DND-41 (cell line): ENCODE data around the gene EMILIN1.

ENCODE experiments used
- ATAC-seq: fragments of 200-7000 bp; cut with Tn5 transposase; 3 replicates; pipeline ENCODE4 v1.9.1; 2021; ENCODE audit warnings: low read depth; ENCODE audit not compliant: insufficient read depth
- DNase-seq: peaks from one replicate; pipeline ENCODE4 v3.0.0-alpha.2; 2020
- H2AFZ ChIP-seq: 2 replicates; pipeline ENCODE4 v1.6.0; 2012; ENCODE audit warnings: low read depth, low read length
- H3K27ac ChIP-seq: 2 replicates; pipeline ENCODE4 v1.5.1; 2012; ENCODE audit warnings: low read length, inconsistent platforms
- H3K27me3 ChIP-seq: fragments of 200-600 bp; sonication (generic); 2 replicates; pipeline ENCODE4 v1.6.0; 2012; ENCODE audit warnings: low read length, mild to moderate bottlenecking, inconsistent platforms; ENCODE audit not compliant: insufficient read depth, poor library complexity
- H3K36me3 ChIP-seq: 2 replicates; pipeline ENCODE4 v1.5.1; 2012; ENCODE audit warnings: low read length, inconsistent platforms; ENCODE audit not compliant: insufficient read depth
- H3K4me1 ChIP-seq: 2 replicates; pipeline ENCODE4 v1.5.1; 2012; ENCODE audit warnings: mild to moderate bottlenecking, low read length; ENCODE audit not compliant: insufficient read depth
- H3K4me2 ChIP-seq: 2 replicates; pipeline ENCODE4 v1.6.0; 2012; ENCODE audit warnings: mild to moderate bottlenecking, moderate library complexity, low read length, inconsistent platforms; ENCODE audit not compliant: insufficient read depth
- H3K4me3 ChIP-seq, 2 experiments: fragments of 200-600 bp in 1 of 2; shearing (Covaris generic) in 1 of 2; 2 replicates each; pipeline ENCODE4 v1.5.1; 2012 to 2016; ENCODE audit warnings: inconsistent platforms in 2 of 2, low read length in 2 of 2, mild to moderate bottlenecking in 2 of 2, low read depth in 1 of 2, moderate library complexity in 1 of 2
- H3K79me2 ChIP-seq: 2 replicates; pipeline ENCODE4 v1.6.0; 2012; ENCODE audit warnings: low read length, inconsistent platforms; ENCODE audit not compliant: insufficient read depth
- H3K9ac ChIP-seq: 2 replicates; pipeline ENCODE4 v1.6.0; 2012; ENCODE audit warnings: low read depth, mild to moderate bottlenecking, inconsistent platforms, low read length, moderate library complexity
- H3K9me3 ChIP-seq: 2 replicates; pipeline ENCODE4 v1.5.1; 2012; ENCODE audit warnings: low read length, moderate library complexity, mild to moderate bottlenecking, inconsistent platforms; ENCODE audit not compliant: insufficient read depth, severe bottlenecking
- H4K20me1 ChIP-seq: 2 replicates; pipeline ENCODE4 v1.6.0; 2012; ENCODE audit warnings: low read length; ENCODE audit not compliant: insufficient read depth
- EZH2 ChIP-seq: IDR thresholded peaks from 3 replicates; pipeline ENCODE4 v1.6.1; 2012; ENCODE audit warnings: borderline replicate concordance, low read depth, mild to moderate bottlenecking, moderate library complexity, low read length, inconsistent platforms; ENCODE audit not compliant: severe bottlenecking
- TF ChIP-seq, protein P1 (sequence below): IDR thresholded peaks from 2 replicates; pipeline ENCODE4 v1.5.1; 2012; ENCODE audit warnings: borderline replicate concordance, low read length, moderate library complexity, mild to moderate bottlenecking; ENCODE audit not compliant: poor library complexity, severe bottlenecking; ENCODE audit errors: extremely low read depth

EMILIN1 gene

DNA sequence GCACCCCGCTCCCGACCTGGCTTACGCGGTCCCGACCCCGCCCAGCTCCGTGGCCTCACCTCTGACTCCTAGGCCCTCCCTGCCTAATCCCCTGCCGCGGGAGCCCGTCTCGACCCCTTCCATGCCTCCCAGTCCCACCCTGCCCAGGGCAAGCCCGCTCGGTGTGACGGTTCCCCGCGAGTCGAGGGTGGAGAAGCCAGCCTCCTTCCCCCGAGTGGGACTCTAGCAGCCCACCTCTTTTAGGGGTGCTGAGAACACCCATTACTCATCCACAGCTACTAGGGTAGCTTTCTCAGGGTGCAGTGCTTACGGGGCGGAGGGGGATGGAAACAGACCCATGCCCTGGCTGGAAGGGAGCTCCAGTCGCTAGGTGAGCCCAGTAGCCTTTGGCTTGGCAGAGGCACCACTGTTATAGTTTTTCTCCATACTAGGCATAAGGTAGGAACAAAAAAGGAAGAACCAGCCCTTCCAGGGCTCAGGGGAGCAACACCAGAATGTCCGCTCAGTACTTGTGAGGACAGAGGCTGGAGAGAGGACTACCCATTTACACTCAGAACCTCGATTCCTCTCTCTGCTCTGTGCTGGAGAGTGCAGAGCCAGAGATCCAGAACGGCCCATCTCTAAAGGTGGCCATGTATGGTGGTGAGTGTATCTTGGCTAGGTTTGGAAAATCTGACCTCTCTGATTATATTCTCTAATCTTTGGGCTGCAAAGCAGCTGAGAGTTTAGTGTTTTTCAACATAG is 26.3 kb upstream of the EMILIN1 start:
- Histone ChIP-seq H3K9me3 (no peaks in the 10 kb centered on the region), H3K4me3 (peak overlapping the region; percentile 85 to 93; a peak in 3 of 4 replicates), H3K27me3 (no peaks in the 10 kb centered on the region), H3K4me2 (peak overlapping the region; percentile 74), H3K27ac (peak overlapping the region; percentile 74), H3K36me3 (peaks cover 43% of the 10 kb centered on the region), H3K79me2 (peaks cover 12% of the 10 kb centered on the region), H3K4me1 (peaks cover 30% of the 10 kb centered on the region), H2AFZ (peak overlapping the region; percentile 93), H4K20me1 (no peaks in the 10 kb centered on the region), H3K9ac (peak overlapping the region; percentile 58)
- DNase-seq (no peak), ATAC-seq (no peak)
- TF ChIP-seq, protein P1, sequence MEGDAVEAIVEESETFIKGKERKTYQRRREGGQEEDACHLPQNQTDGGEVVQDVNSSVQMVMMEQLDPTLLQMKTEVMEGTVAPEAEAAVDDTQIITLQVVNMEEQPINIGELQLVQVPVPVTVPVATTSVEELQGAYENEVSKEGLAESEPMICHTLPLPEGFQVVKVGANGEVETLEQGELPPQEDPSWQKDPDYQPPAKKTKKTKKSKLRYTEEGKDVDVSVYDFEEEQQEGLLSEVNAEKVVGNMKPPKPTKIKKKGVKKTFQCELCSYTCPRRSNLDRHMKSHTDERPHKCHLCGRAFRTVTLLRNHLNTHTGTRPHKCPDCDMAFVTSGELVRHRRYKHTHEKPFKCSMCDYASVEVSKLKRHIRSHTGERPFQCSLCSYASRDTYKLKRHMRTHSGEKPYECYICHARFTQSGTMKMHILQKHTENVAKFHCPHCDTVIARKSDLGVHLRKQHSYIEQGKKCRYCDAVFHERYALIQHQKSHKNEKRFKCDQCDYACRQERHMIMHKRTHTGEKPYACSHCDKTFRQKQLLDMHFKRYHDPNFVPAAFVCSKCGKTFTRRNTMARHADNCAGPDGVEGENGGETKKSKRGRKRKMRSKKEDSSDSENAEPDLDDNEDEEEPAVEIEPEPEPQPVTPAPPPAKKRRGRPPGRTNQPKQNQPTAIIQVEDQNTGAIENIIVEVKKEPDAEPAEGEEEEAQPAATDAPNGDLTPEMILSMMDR = no peak
- TF ChIP-seq EZH2 = no peak

DNA sequence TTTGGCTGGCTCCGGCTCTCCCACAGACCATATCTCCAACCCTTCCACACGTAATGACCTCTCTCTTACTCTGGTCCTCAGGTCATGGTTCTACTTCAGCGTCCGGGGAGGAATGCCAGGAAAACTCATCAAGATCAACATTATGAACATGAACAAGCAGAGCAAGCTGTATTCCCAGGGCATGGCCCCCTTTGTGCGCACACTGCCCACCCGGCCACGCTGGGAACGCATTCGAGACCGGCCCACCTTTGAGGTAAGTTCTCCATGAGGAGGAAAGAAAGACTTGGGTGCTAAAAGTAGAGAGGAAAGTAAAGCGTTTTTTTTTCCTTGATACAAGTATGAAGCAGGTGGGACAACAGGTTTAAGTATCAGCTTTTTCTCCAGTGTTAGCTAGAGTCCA is 25.1 kb upstream of the EMILIN1 start:
- Histone ChIP-seq H3K27ac (no peak overlapping the region), H3K4me2 (peak overlapping the region; percentile 74; the same call in 1 of the 2 replicates), H3K9me3 (no peaks in the 10 kb centered on the region), H4K20me1 (0 out of 2 replicates have a peak, but pooled peaks cover 2% of the 10 kb centered on the region), H3K4me3 (0 out of 4 replicates have a peak overlapping the region, but pooled peaks of 1 of the 2 experiments have one; percentile 93), H3K27me3 (no peaks in the 10 kb centered on the region), H3K4me1 (peaks cover 30% of the 10 kb centered on the region), H3K36me3 (peaks cover 55% of the 10 kb centered on the region), H2AFZ (no peak overlapping the region), H3K79me2 (peaks cover 12% of the 10 kb centered on the region), H3K9ac (no peak overlapping the region; the same call in 1 of the 2 replicates)
- DNase-seq (no peak), ATAC-seq (no peak)
- TF ChIP-seq, protein P1 = no peak
- no peak for TF ChIP-seq EZH2

DNA sequence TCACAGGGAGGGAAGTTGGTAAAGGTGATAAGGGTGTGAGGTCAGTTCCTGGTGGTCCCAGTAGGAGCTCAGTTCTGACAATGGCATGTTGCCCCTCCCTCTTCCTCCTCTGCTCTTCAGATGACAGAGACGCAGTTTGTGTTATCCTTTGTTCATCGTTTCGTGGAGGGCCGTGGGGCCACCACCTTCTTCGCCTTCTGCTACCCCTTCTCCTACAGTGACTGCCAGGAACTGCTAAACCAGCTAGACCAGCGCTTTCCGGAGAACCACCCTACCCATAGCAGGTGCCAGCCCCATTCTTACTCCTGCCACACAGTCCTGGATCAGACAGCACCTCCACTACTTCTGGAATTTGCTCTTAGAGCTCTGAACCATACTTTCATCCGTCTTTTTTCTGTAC is 24.6 kb upstream of the EMILIN1 start:
- no peak overlapping the region for H3K9ac ChIP-seq
- no peak overlapping the region for H3K4me3 ChIP-seq
- H3K36me3 ChIP-seq = peaks cover 59% of the 10 kb centered on the region
- ATAC-seq (no peak), DNase-seq (no peak)
- H2AFZ ChIP-seq = no peak overlapping the region
- H3K27me3 ChIP-seq = no peaks in the 10 kb centered on the region
- 0 out of 2 replicates have a peak, but pooled peaks cover 3% of the 10 kb centered on the region for H4K20me1 ChIP-seq
- no peak for TF ChIP-seq EZH2
- peaks cover 12% of the 10 kb centered on the region for H3K79me2 ChIP-seq
- H3K9me3 ChIP-seq = no peaks in the 10 kb centered on the region
- H3K4me1 ChIP-seq = peaks cover 30% of the 10 kb centered on the region
- no peak overlapping the region for H3K27ac ChIP-seq
- H3K4me2 ChIP-seq = no peak overlapping the region

DNA sequence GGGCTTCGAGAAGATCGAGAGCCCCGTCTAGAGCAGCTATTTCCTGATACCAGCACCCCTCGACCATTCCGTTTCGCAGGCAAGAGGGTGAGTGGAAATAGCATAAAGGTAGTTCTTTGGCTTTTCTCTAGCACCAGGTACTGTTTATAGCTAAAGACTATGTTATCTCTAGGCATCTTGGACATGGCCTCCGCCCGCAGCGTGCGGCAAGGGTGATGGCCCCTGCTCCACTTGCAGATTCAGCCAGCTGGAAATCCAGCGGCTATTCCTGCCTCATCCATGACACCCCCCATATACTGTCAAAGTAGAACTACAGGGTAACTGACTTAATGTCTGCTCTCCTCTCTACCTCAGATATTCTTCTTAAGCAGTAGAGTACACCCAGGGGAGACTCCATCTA is 23.7 kb upstream of the EMILIN1 start:
- Histone ChIP-seq H3K4me3 (no peak overlapping the region), H3K9me3 (no peaks in the 10 kb centered on the region), H3K4me2 (no peak overlapping the region), H2AFZ (no peak overlapping the region), H3K4me1 (peaks cover 20% of the 10 kb centered on the region), H3K79me2 (peaks cover 12% of the 10 kb centered on the region), H4K20me1 (0 out of 2 replicates have a peak, but pooled peaks cover 3% of the 10 kb centered on the region), H3K27ac (no peak overlapping the region), H3K27me3 (no peaks in the 10 kb centered on the region), H3K9ac (no peak overlapping the region), H3K36me3 (peaks cover 69% of the 10 kb centered on the region)
- DNase-seq (no peak), ATAC-seq (no peak)
- TF ChIP-seq, protein P1 = no peak
- TF ChIP-seq EZH2 = no peak
